SU-DHL-6 (cell line): ENCODE results near the gene TCF19.

Source experiments
- H2AFZ ChIP-seq: fragments of 200-600 bp; sonication (generic); 2 replicates; pipeline ENCODE4 v1.6.1; 2014; ENCODE audit warnings: low read depth, mild to moderate bottlenecking, moderate library complexity, mixed read lengths, antibody characterized with exemption, low read length; ENCODE audit not compliant: severe bottlenecking
- H3F3A ChIP-seq: fragments of 200-600 bp; shearing (Covaris generic); 2 replicates; pipeline ENCODE4 v1.6.0; 2016; ENCODE audit warnings: antibody characterized with exemption, mild to moderate bottlenecking; ENCODE audit not compliant: insufficient read depth
- H3K27ac ChIP-seq: fragments of 200-600 bp; sonication (generic); 2 replicates; pipeline ENCODE4 v1.5.1; 2016; ENCODE audit warnings: low read depth, mild to moderate bottlenecking, low read length, moderate library complexity, mixed read lengths
- H3K27me3 ChIP-seq: fragments of 200-600 bp; sonication (generic), shearing (Covaris generic); 2 replicates; pipeline ENCODE4 v1.6.0; 2014; ENCODE audit warnings: mild to moderate bottlenecking, low read length
- H3K36me3 ChIP-seq: fragments of 200-600 bp; sonication (generic); 2 replicates; pipeline ENCODE4 v1.6.1; 2014; ENCODE audit warnings: mild to moderate bottlenecking, low read length, mixed read lengths
- H3K4me2 ChIP-seq: fragments of 300-600, 200-600 bp; shearing (Covaris generic), sonication (generic); 2 replicates; pipeline ENCODE4 v1.6.0; 2014; ENCODE audit warnings: low read length, low read depth, mild to moderate bottlenecking; ENCODE audit not compliant: poor library complexity, severe bottlenecking
- H3K4me3 ChIP-seq: fragments of 200-600 bp; sonication (generic); 2 replicates; pipeline ENCODE4 v1.5.1; 2014; ENCODE audit warnings: antibody characterized with exemption, low read length, mild to moderate bottlenecking, mixed read lengths; ENCODE audit not compliant: insufficient read depth, poor library complexity, severe bottlenecking
- H3K79me2 ChIP-seq: fragments of 200-600 bp; sonication (generic); 2 replicates; pipeline ENCODE4 v1.6.1; 2014; ENCODE audit warnings: mild to moderate bottlenecking, low read length, moderate library complexity; ENCODE audit not compliant: insufficient read depth
- H3K9ac ChIP-seq: fragments of 200-600 bp; sonication (generic); 2 replicates; pipeline ENCODE4 v1.7.0; 2014; ENCODE audit warnings: mild to moderate bottlenecking, low read length
- H3K9me2 ChIP-seq: fragments of 200-600 bp; sonication (generic); replicated peaks from 2 replicates; pipeline ENCODE4 v1.6.1; 2014; ENCODE audit warnings: low read length; ENCODE audit not compliant: insufficient read depth
- H3K9me3 ChIP-seq: fragments of 200-600 bp; sonication (generic); 2 replicates; pipeline ENCODE4 v1.6.1; 2014; ENCODE audit warnings: low read length, mixed read lengths; ENCODE audit not compliant: insufficient read depth
- H4K20me1 ChIP-seq: fragments of 200-600 bp; sonication (generic); 2 replicates; pipeline ENCODE4 v1.6.1; 2014; ENCODE audit warnings: low read depth, mild to moderate bottlenecking, antibody characterized with exemption, low read length, moderate library complexity, mixed read lengths
- CTCF ChIP-seq: fragments of 200-600 bp; sonication (generic); IDR thresholded peaks from one replicate; pipeline ENCODE4 v1.5.1; 2017; ENCODE audit warnings: antibody characterized with exemption, mild to moderate bottlenecking, low read length, moderate library complexity; ENCODE audit not compliant: insufficient read depth, poor library complexity, severe bottlenecking
- EZH2phosphoT487 ChIP-seq: fragments of 200-600 bp; sonication (generic), shearing (Covaris generic); conservative IDR thresholded peaks from 2 replicates; pipeline ENCODE4 v1.6.1; 2018; ENCODE audit warnings: mild to moderate bottlenecking, antibody characterized with exemption, low read length, moderate library complexity, mixed read lengths

The TCF19 gene

DNA sequence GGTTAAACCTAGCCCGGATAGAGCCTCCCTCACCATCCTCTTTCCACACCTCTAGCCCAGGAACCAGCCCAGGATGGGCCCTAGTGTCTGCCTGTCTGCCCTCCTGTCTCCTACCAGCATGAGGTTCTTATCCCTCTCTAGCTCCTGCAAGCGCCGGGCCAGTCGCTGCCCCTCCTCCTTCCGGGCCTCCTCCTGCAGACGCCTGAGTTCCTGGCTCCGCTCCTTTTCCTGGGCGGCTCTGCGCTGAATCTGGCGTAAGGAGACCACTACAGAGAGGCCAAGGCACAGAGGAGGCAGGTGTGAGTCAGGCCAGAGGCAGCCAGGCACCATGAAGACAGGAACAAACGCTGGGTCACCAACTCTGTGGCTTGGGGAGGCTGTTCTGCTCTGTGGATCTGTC lies 15.2 kb upstream of the TCF19 start:
- no peak overlapping the region for H3K9ac ChIP-seq
- no peaks in the 10 kb centered on the region for H3K36me3 ChIP-seq
- TF ChIP-seq CTCF (no peak), EZH2phosphoT487 (no peak)
- no peaks in the 10 kb centered on the region for H3F3A ChIP-seq
- H3K4me3 ChIP-seq = no peak overlapping the region
- no peaks in the 10 kb centered on the region for H3K27me3 ChIP-seq
- H2AFZ ChIP-seq = no peak overlapping the region
- H3K9me2 ChIP-seq = no peaks in the 10 kb centered on the region
- no peaks in the 10 kb centered on the region for H4K20me1 ChIP-seq
- H3K4me2 ChIP-seq = no peak overlapping the region
- no peak overlapping the region for H3K27ac ChIP-seq
- H3K79me2 ChIP-seq = no peaks in the 10 kb centered on the region
- H3K9me3 ChIP-seq = no peaks in the 10 kb centered on the region

DNA sequence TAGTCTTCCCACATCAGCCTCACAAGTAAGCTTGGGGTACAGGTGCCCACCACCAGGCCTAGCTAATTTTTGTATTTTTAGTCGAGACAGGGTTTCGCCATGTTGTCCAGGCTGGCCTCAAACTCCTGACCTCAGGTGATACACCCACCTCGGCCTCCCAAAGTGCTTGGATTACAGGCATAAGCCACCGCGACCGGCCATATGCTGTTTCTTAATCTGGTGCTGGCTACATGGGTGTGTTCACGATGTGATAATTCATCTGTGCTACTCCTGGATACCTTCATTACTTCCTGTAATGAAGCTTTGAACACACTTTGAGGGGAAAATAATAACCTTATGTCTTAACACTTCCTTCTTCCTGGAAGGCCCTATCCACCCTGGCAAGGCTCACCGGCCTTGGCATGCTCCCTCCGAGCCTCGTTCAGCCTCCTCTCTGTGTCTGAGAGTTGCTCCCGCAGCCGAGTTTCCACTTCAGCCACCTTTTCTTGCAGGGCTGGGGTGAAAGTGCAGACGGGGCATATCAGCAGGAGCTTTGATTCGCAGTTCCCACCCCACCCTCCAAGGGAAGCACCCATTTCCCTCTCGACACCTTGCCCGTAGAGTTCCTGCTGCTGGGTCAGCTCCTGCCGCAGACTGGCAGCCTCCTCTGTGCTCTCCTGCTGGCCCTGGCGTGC lies 14.0 kb upstream of the TCF19 start:
- no peak overlapping the region for H3K9ac ChIP-seq
- H3K4me3 ChIP-seq = no peak overlapping the region
- H3K36me3 ChIP-seq = no peaks in the 10 kb centered on the region
- TF ChIP-seq CTCF (no peak), EZH2phosphoT487 (no peak)
- no peaks in the 10 kb centered on the region for H3K79me2 ChIP-seq
- H3K27me3 ChIP-seq = no peaks in the 10 kb centered on the region
- no peak overlapping the region for H3K27ac ChIP-seq
- no peaks in the 10 kb centered on the region for H3K9me2 ChIP-seq
- no peaks in the 10 kb centered on the region for H3K9me3 ChIP-seq
- H3K4me2 ChIP-seq = no peak overlapping the region
- no peaks in the 10 kb centered on the region for H4K20me1 ChIP-seq
- no peaks in the 10 kb centered on the region for H3F3A ChIP-seq
- no peak overlapping the region for H2AFZ ChIP-seq

DNA sequence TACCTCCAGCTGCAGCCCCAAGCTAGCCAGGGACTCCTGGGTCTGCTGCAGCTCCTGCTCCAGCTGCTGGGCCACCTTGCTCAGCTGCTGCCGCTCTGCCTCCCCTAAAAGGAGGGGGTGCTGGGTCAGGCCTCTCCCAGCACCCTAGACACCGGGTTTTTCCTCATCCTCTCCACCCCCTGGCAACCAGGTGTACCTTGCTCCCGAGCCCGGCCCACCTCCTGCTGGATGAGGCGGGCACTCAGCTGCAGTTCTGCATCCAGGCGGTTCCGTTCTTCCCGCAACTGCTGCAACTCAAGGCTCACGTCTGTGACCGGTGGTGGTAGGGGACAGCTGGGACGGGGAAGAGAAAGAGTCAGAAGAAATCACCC lies 13.4 kb upstream of the TCF19 start:
- Histone ChIP-seq H3K4me3 (no peak overlapping the region), H3K27me3 (no peaks in the 10 kb centered on the region), H3K36me3 (no peaks in the 10 kb centered on the region), H3K9me3 (no peaks in the 10 kb centered on the region), H3K79me2 (no peaks in the 10 kb centered on the region), H3F3A (no peaks in the 10 kb centered on the region), H4K20me1 (no peaks in the 10 kb centered on the region), H3K27ac (no peak overlapping the region), H3K9ac (no peak overlapping the region), H3K9me2 (no peaks in the 10 kb centered on the region), H2AFZ (no peak overlapping the region), H3K4me2 (no peak overlapping the region)
- TF ChIP-seq CTCF = no peak
